PC-3 (cell line): Measurements from ENCODE around the gene TCFL5. TPM values are rescaled to one million over a fixed set of nuclear protein-coding genes. Genes with fewer than 3 reads are reported as not detected.

Source experiments
- ATAC-seq: fragments of 200-7000 bp; cut with Tn5 transposase; 2 replicates; pipeline ENCODE4 v1.9.1; 2020; ENCODE audit warnings: mild to moderate bottlenecking, moderate library complexity
- BruUV-seq: library from RNA; stranded (reverse); fragments of 400-500 nt; replicated peaks from 2 replicates; lab custom pipeline; 2021; lab: Mats Ljungman, UMichigan
- CTCF ChIA-PET: fragments of 300-600 bp; sonication (Branson Sonifier 250); formaldehyde crosslinking; loops from one replicate; lab custom pipeline; 2022; ENCODE audit warnings: antibody characterized with exemption; lab: Charles Lee
- POLR2A ChIA-PET: fragments of 300-600 bp; sonication (Branson Sonifier 250); formaldehyde crosslinking; loops from one replicate; lab custom pipeline; 2022; ENCODE audit warnings: antibody characterized with exemption; ENCODE audit not compliant: unreplicated experiment; lab: Charles Lee
- DNase-seq: peaks from one replicate; pipeline ENCODE4 v3.0.0-alpha.2; 2015
- H2AFZ ChIP-seq: fragments of 300-600 bp; sonication (generic); 2 replicates; pipeline ENCODE4 v1.6.0; 2016; ENCODE audit warnings: antibody characterized with exemption, low read length
- H3F3A ChIP-seq: fragments of 300-600 bp; sonication (generic); one replicate; pipeline ENCODE4 v1.6.0; 2017; ENCODE audit warnings: antibody characterized with exemption, low read length, control low read depth, mild to moderate bottlenecking; ENCODE audit not compliant: unreplicated experiment
- H3K27ac ChIP-seq: fragments of 300-600 bp; sonication (generic); 2 replicates; pipeline ENCODE4 v1.5.1; 2016; ENCODE audit warnings: mild to moderate bottlenecking, low read length
- H3K27me3 ChIP-seq: fragments of 300-600 bp; sonication (generic); 2 replicates; pipeline ENCODE4 v1.6.1; 2016; ENCODE audit warnings: low read length, mixed read lengths
- H3K36me3 ChIP-seq: fragments of 300-600 bp; sonication (generic); 2 replicates; pipeline ENCODE4 v1.6.1; 2016; ENCODE audit warnings: low read depth, mixed run types, low read length, mixed read lengths
- H3K4me1 ChIP-seq: fragments of 300-600 bp; sonication (generic); 2 replicates; pipeline ENCODE4 v1.5.1; 2016; ENCODE audit warnings: low read length; ENCODE audit not compliant: insufficient read depth
- H3K4me2 ChIP-seq: fragments of 300-600 bp; sonication (generic); 2 replicates; pipeline ENCODE4 v1.6.0; 2016; ENCODE audit warnings: low read length
- H3K4me3 ChIP-seq: fragments of 300-600 bp; sonication (generic); 2 replicates; pipeline ENCODE4 v1.5.1; 2016; ENCODE audit warnings: mild to moderate bottlenecking, low read length, mixed read lengths
- H3K79me2 ChIP-seq: fragments of 300-600 bp; sonication (generic); 2 replicates; pipeline ENCODE4 v1.6.1; 2017; ENCODE audit warnings: low read length, mixed read lengths
- H3K9ac ChIP-seq: fragments of 300-600 bp; sonication (generic); 2 replicates; pipeline ENCODE4 v1.6.0; 2016; ENCODE audit warnings: mild to moderate bottlenecking, low read length
- H3K9me2 ChIP-seq: fragments of 300-600 bp; sonication (generic); replicated peaks from 2 replicates; pipeline ENCODE4 v1.6.1; 2016; ENCODE audit warnings: mixed run types, low read length, mixed read lengths
- H3K9me3 ChIP-seq: fragments of 300-600 bp; sonication (generic); 2 replicates; pipeline ENCODE4 v1.6.1; 2016; ENCODE audit warnings: low read length, mixed read lengths
- H4K20me1 ChIP-seq: fragments of 300-600 bp; sonication (generic); 2 replicates; pipeline ENCODE4 v1.6.1; 2016; ENCODE audit warnings: low read length, mixed read lengths
- CTCF ChIP-seq: fragments of 300-600 bp; sonication (generic); conservative IDR thresholded peaks from 2 replicates; pipeline ENCODE4 v1.5.1; 2017; ENCODE audit warnings: antibody characterized with exemption, low read depth, mild to moderate bottlenecking, low read length
- EZH2 ChIP-seq: fragments of 300-600 bp; sonication (generic); IDR thresholded peaks from one replicate; pipeline ENCODE4 v1.6.1; 2017; ENCODE audit warnings: antibody characterized with exemption, mild to moderate bottlenecking, low read length; ENCODE audit not compliant: unreplicated experiment
- EZH2phosphoT487 ChIP-seq: fragments of 300-600 bp; sonication (generic); IDR thresholded peaks from 2 replicates; pipeline ENCODE4 v1.6.1; 2018; ENCODE audit warnings: mild to moderate bottlenecking, antibody characterized with exemption, low read length, borderline replicate concordance
- intact Hi-C: fragments of 100-400 bp; cut with micrococcal nuclease; formaldehyde crosslinking; loops from 2 replicates; pipeline ENCODE4 v1.9.0; 2023
- total RNA-seq: library from RNA; depleted of rRNA; stranded (reverse); fragments of >200 nt; gene quantifications from 2 replicates; pipeline ENCODE4 v1.2.3, GENCODE V29; 2014

The TCFL5 gene
- total RNA-seq, 1 experiment from 2014 or later, result 15.8 TPM

GRCh38 chr20:62891111-62891510 is 29.5 kb upstream of the TCFL5 start:
- POLR2A ChIA-PET, result no interaction called here
- peaks cover 74% of the 10 kb centered on the region for H3K36me3 ChIP-seq

GRCh38 chr20:62890444-62890843 is 28.8 kb upstream of the TCFL5 start:
- no peak for ATAC-seq
- no TSS peak for BruUV-seq
- Histone ChIP-seq H3K9me3 (no peaks in the 10 kb centered on the region), H3K4me3 (no peak overlapping the region), H3K4me1 (no peaks in the 10 kb centered on the region), H3K4me2 (no peak overlapping the region), H4K20me1 (no peaks in the 10 kb centered on the region), H2AFZ (no peak overlapping the region), H3K79me2 (no peaks in the 10 kb centered on the region), H3K27ac (no peak overlapping the region), H3K27me3 (no peaks in the 10 kb centered on the region), H3F3A (peaks cover 5% of the 10 kb centered on the region), H3K9ac (no peak overlapping the region), H3K36me3 (peaks cover 72% of the 10 kb centered on the region), H3K9me2 (no peaks in the 10 kb centered on the region)
- DNase-seq, result no peak
- intact Hi-C loops, result no loop called here
- TF ChIP-seq EZH2, result no peak
- TF ChIP-seq EZH2phosphoT487, result no peak
- TF ChIP-seq CTCF, result no peak
- CTCF ChIA-PET, result no interaction called here
- POLR2A ChIA-PET, result no interaction called here

More at GRCh38 chr20:62891111-62891510, 29.5 kb upstream of the TCFL5 start:
- Histone ChIP-seq H3K27ac (no peak overlapping the region), H3K27me3 (no peaks in the 10 kb centered on the region), H3K4me2 (no peak overlapping the region), H4K20me1 (no peaks in the 10 kb centered on the region), H3K9me2 (no peaks in the 10 kb centered on the region), H3K79me2 (no peaks in the 10 kb centered on the region), H2AFZ (no peak overlapping the region), H3K4me3 (no peak overlapping the region), H3K9me3 (no peaks in the 10 kb centered on the region), H3F3A (peaks cover 5% of the 10 kb centered on the region), H3K9ac (no peak overlapping the region), H3K4me1 (no peaks in the 10 kb centered on the region)
- CTCF ChIA-PET, result no interaction called here
- DNase-seq, result no peak
- ATAC-seq, result no peak
- TF ChIP-seq EZH2 (no peak), CTCF (no peak), EZH2phosphoT487 (no peak)
- intact Hi-C loops, result no loop called here
- no TSS peak for BruUV-seq

- H3K4me1 ChIP-seq, result no peaks in the 10 kb centered on the region
- no peak for TF ChIP-seq EZH2phosphoT487
- TF ChIP-seq CTCF, result no peak
- no peak for TF ChIP-seq EZH2
- ChIA-PET CTCF (no interaction called here), POLR2A (no interaction called here)
- H3K27me3 ChIP-seq, result no peaks in the 10 kb centered on the region
- H4K20me1 ChIP-seq, result no peaks in the 10 kb centered on the region
- H3K4me2 ChIP-seq, result no peak overlapping the region
- no peaks in the 10 kb centered on the region for H3K79me2 ChIP-seq
- H3K36me3 ChIP-seq, result peaks cover 67% of the 10 kb centered on the region
- BruUV-seq, result no TSS peak
- H3K27ac ChIP-seq, result no peak overlapping the region
- no peaks in the 10 kb centered on the region for H3K9me3 ChIP-seq
- peaks cover 5% of the 10 kb centered on the region for H3F3A ChIP-seq
- DNase-seq (no peak), ATAC-seq (no peak)
- H3K4me3 ChIP-seq, result no peak overlapping the region
- intact Hi-C loops, result no loop called here
- no peak overlapping the region for H2AFZ ChIP-seq
- no peak overlapping the region for H3K9ac ChIP-seq
- H3K9me2 ChIP-seq, result no peaks in the 10 kb centered on the region
Observed at GRCh38 chr20:62889871-62890270, 28.2 kb upstream of the TCFL5 start.
